ENCODE measurements around the gene KCTD19.

Gene KCTD19

DNA sequence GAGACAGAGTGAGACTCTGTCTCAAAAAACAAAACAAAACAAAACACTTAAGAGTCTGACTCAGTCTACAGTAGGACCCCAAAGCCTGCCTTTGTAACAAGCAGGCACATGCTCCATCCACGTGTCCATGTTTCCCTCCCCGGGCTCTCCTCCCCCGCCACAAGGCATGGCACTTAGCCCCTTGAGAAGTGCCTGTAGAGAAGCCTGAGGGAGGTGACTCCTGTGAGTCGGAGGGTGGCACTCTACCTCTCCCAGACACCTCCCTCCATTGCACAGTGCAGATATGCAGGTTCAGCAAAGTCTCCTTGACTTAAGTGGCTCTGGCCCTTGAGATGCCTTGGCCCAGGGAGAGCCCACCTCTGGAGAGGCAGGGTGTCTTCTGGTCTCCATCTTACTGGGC, 86.0 kb downstream of the KCTD19 start:
- DNase-seq: no peak
